GM21360 (cell line): ENCODE measurements around the gene UNC119B.

ENCODE experiments used
- ATAC-seq: cut with Tn5 transposase; IDR thresholded peaks from one replicate; pipeline ENCODE4 v1.9.1; 2021; ENCODE audit warnings: mild to moderate bottlenecking, moderate library complexity; ENCODE audit not compliant: unreplicated experiment

UNC119B gene

GRCh38 chr12:120738252-120739030 lies 28.2 kb downstream of the UNC119B start:
- no peak for ATAC-seq

- no peak for ATAC-seq
Measured at GRCh38 chr12:120739031-120739762, 28.9 kb downstream of the UNC119B start.

GRCh38 chr12:120739821-120740613 lies 29.8 kb downstream of the UNC119B start:
- ATAC-seq, result no peak

- ATAC-seq, result no peak
Measured at GRCh38 chr12:120740871-120741270, 30.6 kb downstream of the UNC119B start.

DNA sequence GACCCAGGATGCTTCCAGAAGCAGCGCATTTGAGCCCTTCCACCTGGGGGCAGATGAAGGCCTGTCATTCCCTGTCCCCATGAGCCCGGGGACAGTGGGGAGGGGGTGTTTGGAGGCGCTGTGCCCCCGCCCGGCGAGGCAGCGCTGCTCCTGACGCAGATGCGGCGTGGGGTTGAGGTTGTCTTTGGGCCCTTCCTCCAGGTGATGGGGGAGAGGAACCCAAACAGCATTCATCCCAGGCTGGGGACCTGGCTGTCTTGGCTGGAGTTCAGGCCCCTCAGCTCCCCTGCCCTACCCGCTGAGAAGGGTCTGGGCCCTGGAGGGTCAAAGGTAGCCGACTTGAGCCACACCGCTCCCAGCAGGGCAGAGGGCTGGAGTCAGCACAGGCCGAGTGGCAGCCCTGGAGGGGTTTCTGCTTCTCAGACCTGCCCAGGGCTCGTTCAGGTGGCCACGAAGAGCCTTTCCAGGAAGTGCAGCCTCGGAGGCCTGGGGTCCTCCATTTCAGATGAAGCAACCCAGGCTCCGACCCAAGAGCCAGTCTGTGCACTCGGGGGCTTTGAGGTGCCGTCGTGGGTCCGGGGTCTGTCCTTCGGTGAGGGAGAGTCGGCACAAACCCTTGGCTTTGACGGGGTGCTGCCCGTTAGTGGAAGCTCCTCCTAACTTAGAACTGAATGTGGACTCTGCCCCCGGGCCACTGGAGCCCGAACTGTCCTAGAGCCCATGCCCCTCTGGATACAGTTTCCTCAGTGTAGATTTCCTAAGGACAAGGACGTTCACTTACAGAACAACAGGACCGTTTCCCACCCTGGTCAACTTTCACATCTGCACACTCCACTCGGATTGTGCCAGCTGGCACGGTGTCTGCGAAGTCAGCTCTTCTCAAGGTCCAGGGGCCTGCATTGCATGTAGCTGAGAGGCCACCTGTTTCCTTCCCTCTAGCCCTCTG lies 31.5 kb downstream of the UNC119B start:
- no peak for ATAC-seq

- no peak for ATAC-seq
Measured at GRCh38 chr12:120744922-120745493, 34.8 kb downstream of the UNC119B start.

GRCh38 chr12:120748242-120748641 lies 38.0 kb downstream of the UNC119B start:
- no peak for ATAC-seq

DNA sequence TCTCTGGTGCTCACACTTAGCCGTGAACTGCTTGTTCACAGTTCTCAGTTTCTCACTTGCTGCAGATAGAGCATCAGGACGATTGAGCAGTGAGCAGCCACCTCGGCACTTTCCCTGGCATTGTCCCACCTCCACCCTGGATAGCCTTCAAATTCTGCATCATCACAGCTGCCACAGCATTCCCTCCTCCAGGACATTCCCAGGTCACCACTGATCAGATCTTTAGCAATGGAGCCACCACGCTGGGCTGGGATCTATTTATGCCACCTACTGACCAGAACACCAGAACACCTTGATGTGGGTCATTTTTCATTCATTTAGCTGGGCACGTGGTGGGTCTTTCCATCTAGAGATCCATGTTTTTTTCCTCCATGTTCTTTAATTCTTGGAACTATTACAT lies 39.0 kb downstream of the UNC119B start:
- no peak for ATAC-seq

DNA sequence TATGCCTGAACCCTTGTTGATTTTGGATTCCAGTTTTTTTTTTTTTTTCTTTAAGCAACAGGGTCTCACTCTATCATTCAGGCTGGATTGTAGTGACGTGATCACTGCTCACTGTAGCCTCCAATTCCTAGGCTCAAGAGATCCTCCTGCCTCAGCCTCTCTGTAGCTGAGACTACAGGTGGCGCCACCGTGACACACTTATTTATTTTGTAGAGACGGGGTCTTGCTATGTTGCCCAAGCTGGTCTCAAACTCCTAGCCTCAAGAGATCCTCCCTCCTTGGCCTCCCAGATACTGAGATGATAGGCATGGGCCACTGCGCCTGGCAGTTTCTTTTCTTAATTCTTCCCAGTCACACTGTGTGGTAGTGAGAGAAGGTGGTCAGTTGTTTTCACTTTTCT lies 40.5 kb downstream of the UNC119B start:
- no peak for ATAC-seq

DNA sequence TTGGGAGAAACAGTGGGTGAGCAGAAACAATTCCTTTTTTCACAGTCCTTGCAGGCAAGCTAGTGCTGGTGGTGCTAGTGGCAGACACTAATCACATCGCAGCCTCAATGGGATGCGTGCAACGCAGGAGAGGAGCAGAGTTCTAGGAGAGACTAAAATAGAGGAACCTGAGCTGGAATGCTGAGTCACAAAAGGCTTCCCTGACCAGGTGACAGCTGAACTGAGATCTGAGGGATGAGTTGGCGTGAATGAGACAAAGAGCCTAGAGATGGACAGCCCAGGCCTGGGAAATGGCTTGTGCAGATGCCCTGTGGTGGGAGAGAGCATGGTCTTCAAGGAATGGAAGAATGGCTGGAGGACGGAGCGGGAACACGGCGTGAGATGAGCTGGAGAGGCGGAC lies 41.1 kb downstream of the UNC119B start:
- ATAC-seq, result no peak

GRCh38 chr12:120754792-120755191 lies 44.5 kb downstream of the UNC119B start:
- no peak for ATAC-seq

DNA sequence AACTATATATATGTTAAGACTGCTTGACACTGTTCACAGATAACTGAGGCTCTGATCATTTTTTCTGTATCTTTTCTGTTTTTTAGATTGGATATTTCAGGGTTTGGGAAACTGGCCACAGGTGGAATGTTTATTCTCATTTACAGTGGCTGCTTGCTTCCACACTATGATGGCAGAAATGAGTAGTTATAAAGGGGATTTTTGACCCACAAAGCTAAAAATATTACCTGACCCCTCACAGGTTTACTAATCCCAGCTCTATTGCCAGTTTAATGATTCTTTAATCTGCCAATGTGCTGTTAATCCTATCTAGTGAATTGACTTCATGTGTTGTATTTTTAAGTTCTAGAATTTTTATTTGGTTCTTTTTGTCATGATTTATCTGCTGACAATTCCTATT lies 45.0 kb downstream of the UNC119B start:
- ATAC-seq, result no peak

DNA sequence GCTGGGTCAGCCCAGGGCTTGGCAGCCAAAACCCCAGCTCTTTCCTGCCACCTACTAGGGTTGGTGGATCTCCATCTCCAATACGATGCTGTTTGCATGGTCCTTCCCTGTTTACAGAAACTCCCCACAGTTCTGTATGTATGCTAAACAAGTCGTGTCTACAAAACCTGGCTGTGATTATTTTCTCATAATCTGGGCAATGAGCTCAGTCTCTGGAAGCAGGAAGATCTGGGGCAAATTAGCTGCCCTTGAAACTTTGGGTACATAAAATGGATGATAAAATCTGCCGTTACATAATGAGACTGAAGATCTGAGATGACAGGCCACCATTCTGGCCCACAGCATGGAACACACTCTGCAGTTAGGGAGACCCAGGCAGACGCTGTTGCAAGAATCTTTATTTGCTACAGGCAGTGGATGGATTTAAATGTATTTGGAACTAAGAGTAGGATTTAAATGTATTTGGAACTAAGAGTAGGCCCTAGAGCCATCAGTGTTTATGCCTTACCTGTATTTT lies 47.0 kb downstream of the UNC119B start:
- ATAC-seq, result no peak

GRCh38 chr12:120757949-120758348 lies 47.7 kb downstream of the UNC119B start:
- no peak for ATAC-seq

DNA sequence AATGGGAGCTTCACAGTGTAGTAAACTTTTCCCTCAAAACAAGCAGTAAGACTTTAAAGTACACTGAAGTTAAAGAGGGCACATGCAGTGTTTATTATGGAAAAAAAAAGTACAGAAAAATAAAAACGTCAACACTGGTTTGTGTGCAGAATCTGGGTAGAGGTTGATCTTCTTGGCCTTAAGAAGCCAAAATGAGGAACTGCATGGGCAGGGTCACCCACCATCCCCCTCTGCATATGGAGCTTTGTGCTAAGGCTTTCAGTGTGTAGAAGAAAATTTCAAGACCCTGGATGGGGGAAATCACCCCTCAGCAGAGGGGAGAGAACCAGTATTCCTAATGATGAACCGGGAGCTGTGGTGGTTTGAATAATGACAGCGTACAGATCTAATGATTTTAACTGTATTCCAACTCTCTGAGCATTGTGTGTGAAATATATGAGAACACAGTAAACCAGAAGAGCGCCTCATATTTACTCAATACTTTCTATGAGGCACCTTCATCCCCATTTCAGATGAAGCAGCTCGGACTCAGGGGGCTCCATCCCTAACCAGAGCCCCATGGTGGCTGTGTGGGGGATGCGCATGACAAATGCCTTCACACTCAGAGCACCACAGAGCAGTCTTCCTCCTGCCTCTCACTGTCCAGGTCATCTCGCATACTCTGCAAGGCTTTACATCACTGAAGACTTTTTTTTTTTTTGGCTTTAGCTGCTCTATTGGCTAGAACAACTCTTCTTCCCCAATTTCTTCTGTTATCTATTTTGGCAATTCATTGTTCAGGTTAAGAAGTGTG lies 48.7 kb downstream of the UNC119B start:
- no peak for ATAC-seq

DNA sequence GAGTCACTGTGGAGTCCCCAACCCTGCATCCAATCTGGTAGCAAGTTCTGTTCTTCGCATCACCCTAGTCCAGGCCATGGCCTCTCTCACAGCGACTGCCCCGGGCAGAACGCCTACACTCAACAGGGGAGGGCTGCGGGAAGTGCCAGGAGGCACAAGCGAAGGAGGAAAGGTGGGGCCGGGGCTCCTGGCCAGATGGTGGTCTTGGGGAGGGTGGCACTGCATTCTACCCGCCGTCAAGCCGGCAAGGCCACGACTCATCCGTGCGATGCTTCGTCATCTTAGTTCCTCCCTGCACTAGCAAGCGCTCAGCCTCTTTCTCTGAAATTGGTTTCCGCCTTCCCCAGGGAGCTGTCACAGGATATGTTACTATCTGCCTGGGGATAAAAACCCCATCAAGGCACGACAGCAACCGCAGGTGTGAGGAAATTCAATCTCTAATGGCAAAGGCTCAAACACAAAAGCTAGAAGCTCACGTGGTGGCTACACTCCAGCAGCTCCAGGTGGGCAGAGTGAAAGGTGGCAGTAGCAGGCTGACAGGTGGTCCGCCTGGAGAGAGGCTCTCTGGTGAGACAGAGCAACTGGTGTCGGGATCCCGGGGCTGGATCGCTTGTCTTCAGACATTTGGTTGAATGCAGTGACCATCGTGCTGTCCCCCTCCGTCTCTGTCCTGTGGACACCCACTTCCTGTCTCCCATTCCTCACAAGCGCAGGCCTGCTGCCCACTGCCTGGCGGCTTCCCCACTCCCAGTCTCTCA lies 49.5 kb downstream of the UNC119B start:
- no peak for ATAC-seq

DNA sequence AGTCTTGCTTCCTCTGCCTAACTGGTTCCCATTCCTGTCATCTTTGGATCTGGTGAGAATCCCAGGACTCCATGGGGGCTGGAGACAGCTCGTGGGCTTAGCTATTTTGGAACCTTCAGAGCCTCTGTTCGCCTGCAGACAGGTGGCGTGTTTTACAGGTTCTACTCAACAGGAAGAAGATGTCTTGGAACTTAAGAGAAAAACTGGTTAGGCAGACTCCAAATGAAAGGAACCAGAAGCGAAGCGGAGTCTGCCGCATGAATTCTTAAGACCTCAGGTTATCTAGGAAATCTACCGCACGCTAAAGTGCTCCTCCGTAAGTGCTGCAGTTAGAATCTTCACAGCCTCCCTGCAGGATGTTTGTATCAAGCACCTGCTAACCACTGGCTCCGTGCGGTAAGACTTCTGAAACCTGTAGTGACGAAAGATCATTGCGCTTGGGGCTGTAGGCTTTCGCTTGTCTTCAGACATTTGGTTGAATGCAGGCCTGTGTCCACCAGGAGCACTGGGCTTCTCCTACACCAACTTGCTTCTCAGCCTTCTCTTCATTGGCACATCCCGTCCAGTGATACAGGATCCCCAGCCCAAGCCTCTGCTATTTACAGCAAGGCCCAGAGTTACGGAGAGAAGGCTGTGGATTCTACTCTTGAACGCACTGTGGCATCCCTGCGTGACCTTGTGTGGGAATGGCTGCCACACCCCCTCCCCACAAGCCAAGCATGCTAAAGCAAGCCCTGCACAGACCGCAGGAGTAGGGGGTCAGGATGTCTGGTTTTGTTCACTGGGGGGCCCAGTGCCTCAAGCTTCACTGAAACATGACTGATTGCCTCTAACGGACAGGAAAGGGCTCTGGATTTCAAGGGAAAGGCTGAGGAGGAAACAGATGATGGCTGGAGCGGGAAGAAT lies 50.3 kb downstream of the UNC119B start:
- no peak for ATAC-seq
